Sigmoid colon (tissue), 3 donors: ENCODE data around the gene FLG2.
"Not testable (repeated sequence)": the region's sequence is repeated elsewhere in the genome, so short reads cannot be mapped to it uniquely, and the experiment has no call there.

Source experiments
- POLR2A ChIP-seq, 2 donors: fragments of 450-650 bp; IDR thresholded peaks; one replicate each; pipeline ENCODE4 v1.6.1; 2016; ENCODE audit warnings: antibody characterized with exemption in 2 of 2, mild to moderate bottlenecking in 2 of 2, moderate library complexity in 2 of 2
- TF ChIP-seq, protein P1 (sequence below), 4 experiments: fragments of 450-650 bp in 3 of 4; fragments of 200-600 bp in 1 of 4; IDR thresholded peaks; one replicate each; pipeline ENCODE4 v1.5.1; 2016 to 2019; ENCODE audit warnings: antibody characterized with exemption in 4 of 4, mild to moderate bottlenecking in 3 of 4, moderate library complexity in 2 of 4

DNA sequence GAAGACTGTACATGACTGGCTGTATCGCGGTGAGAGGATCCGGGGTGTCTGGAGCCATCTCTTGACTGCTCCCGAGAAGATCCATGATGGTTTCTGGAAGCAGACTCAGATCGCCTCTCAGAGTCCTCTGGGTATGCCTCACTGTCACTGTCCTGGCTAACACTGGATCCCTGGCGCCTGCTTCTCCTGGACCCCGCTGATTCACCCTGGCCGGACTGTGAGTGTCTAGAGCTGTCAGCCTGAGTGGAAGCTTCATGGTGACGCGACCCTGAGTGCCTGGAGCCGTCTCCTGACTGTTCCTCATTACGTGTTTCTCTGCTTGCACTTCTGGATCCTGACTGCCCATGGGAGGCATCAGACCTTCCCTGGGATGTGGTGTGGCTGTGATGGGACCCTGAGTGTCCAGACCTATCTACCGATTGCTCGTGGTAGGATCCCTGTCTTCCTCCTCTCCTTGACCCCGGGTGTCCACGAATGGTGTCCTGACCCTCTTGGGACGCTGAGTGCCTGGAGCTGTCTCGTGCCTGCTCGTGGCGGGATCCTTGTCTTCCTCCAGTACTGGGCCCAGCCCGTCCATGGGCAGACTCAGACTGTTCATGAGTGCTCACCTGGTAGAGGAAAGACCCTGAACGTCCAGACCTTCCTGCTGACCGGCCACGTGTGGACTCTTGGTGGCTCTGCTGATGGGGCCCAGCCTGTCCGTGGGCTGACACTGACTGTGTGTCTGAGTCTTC, 56.5 kb downstream of the FLG2 start:
- not testable (repeated sequence) for TF ChIP-seq POLR2A (IDR thresholded peaks at IDR 0.05)
- TF ChIP-seq, protein P1, sequence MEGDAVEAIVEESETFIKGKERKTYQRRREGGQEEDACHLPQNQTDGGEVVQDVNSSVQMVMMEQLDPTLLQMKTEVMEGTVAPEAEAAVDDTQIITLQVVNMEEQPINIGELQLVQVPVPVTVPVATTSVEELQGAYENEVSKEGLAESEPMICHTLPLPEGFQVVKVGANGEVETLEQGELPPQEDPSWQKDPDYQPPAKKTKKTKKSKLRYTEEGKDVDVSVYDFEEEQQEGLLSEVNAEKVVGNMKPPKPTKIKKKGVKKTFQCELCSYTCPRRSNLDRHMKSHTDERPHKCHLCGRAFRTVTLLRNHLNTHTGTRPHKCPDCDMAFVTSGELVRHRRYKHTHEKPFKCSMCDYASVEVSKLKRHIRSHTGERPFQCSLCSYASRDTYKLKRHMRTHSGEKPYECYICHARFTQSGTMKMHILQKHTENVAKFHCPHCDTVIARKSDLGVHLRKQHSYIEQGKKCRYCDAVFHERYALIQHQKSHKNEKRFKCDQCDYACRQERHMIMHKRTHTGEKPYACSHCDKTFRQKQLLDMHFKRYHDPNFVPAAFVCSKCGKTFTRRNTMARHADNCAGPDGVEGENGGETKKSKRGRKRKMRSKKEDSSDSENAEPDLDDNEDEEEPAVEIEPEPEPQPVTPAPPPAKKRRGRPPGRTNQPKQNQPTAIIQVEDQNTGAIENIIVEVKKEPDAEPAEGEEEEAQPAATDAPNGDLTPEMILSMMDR (IDR thresholded peaks at IDR 0.05) = not testable (repeated sequence)
